MCF 10A (cell line): ENCODE results near the gene ACO1. TPM values are rescaled to one million over a fixed set of nuclear protein-coding genes. Genes with fewer than 3 reads are reported as not detected.

Experiments
- BruUV-seq: library from RNA; stranded (reverse); fragments of 400-500 nt; replicated peaks from 2 replicates; lab custom pipeline; 2021; lab: Mats Ljungman, UMichigan
- CTCF ChIA-PET: fragments of 300-600 bp; sonication (Branson Sonifier 250); formaldehyde crosslinking; extraction: SDS; loops from one replicate; lab custom pipeline; 2021; ENCODE audit warnings: antibody characterized with exemption, inconsistent platforms; lab: Yijun Ruan, JAX
- POLR2A ChIA-PET: fragments of 300-600, 350-650 bp; sonication (Branson Sonifier 250); formaldehyde crosslinking; extraction: SDS; loops from one replicate; lab custom pipeline; 2020; ENCODE audit warnings: antibody characterized with exemption, inconsistent platforms; lab: Yijun Ruan, JAX
- DNase-seq: peaks from one replicate; pipeline ENCODE4 v3.0.0-alpha.2; 2018; ENCODE audit not compliant: unreplicated experiment
- H3K27ac Mint-ChIP-seq: one replicate; pipeline ENCODE4 v1.8.0; 2022; ENCODE audit warnings: mild to moderate bottlenecking, low read depth, mixed read lengths; ENCODE audit not compliant: unreplicated experiment
- H3K27me3 Mint-ChIP-seq: one replicate; pipeline ENCODE4 v1.8.0; 2022; ENCODE audit warnings: mixed read lengths; ENCODE audit not compliant: insufficient read depth, unreplicated experiment
- H3K36me3 Mint-ChIP-seq: one replicate; pipeline ENCODE4 v1.8.0; 2022; ENCODE audit warnings: mild to moderate bottlenecking, moderate library complexity, mixed read lengths; ENCODE audit not compliant: insufficient read depth, unreplicated experiment
- H3K4me1 Mint-ChIP-seq: one replicate; pipeline ENCODE4 v1.8.0; 2022; ENCODE audit warnings: mixed read lengths; ENCODE audit not compliant: insufficient read depth, unreplicated experiment
- H3K4me3 Mint-ChIP-seq: one replicate; pipeline ENCODE4 v1.8.0; 2022; ENCODE audit warnings: mild to moderate bottlenecking, moderate library complexity, mixed read lengths; ENCODE audit not compliant: unreplicated experiment
- H3K9me3 Mint-ChIP-seq: one replicate; pipeline ENCODE4 v1.8.0; 2022; ENCODE audit warnings: mixed read lengths; ENCODE audit not compliant: unreplicated experiment
- CTCF ChIP-seq: fragments of 200-600 bp; IDR thresholded peaks from one replicate; pipeline ENCODE4 v1.8.0; 2022; ENCODE audit warnings: antibody characterized with exemption, mild to moderate bottlenecking; ENCODE audit not compliant: unreplicated experiment
- intact Hi-C: fragments of 100-400 bp; cut with micrococcal nuclease; formaldehyde crosslinking; loops from 2 replicates; pipeline ENCODE4 v1.14.1; 2022
- total RNA-seq: library from RNA; stranded (reverse); gene quantifications from 2 replicates; pipeline ENCODE4 v1.2.3, GENCODE V29; 2022

The ACO1 gene
- total RNA-seq, 1 experiment from 2014 or later, result 28.6 TPM

- ChIA-PET POLR2A (no interaction called here), CTCF (no interaction called here)
- no peak overlapping the region for H3K27ac Mint-ChIP-seq
- peaks cover 63% of the 10 kb centered on the region for H3K36me3 Mint-ChIP-seq
- intact Hi-C loops, result no loop called here
- no peak for TF ChIP-seq CTCF
- BruUV-seq, result no TSS peak
- H3K4me3 Mint-ChIP-seq, result no peak overlapping the region
- H3K4me1 Mint-ChIP-seq, result no peaks in the 10 kb centered on the region
- DNase-seq, result no peak
- no peaks in the 10 kb centered on the region for H3K27me3 Mint-ChIP-seq
- H3K9me3 Mint-ChIP-seq, result no peaks in the 10 kb centered on the region
These were observed 20.4 kb downstream of the ACO1 start for GRCh38 chr9:32404856-32405255.

- Mint-ChIP-seq H3K4me3 (no peak overlapping the region), H3K4me1 (no peaks in the 10 kb centered on the region), H3K9me3 (no peaks in the 10 kb centered on the region), H3K27me3 (no peaks in the 10 kb centered on the region), H3K36me3 (peaks cover 69% of the 10 kb centered on the region), H3K27ac (no peak overlapping the region)
- DNase-seq, result no peak
- intact Hi-C loops, result no loop called here
- no peak for TF ChIP-seq CTCF
- ChIA-PET CTCF (no interaction called here), POLR2A (no interaction called here)
- BruUV-seq, result no TSS peak
These were observed 21.1 kb downstream of the ACO1 start for GRCh38 chr9:32405506-32405905.

GRCh38 chr9:32406046-32406445 lies 21.6 kb downstream of the ACO1 start:
- no peak overlapping the region for H3K4me3 Mint-ChIP-seq
- no peaks in the 10 kb centered on the region for H3K9me3 Mint-ChIP-seq
- no peaks in the 10 kb centered on the region for H3K4me1 Mint-ChIP-seq
- CTCF ChIA-PET, result no interaction called here
- H3K36me3 Mint-ChIP-seq, result peaks cover 74% of the 10 kb centered on the region
- POLR2A ChIA-PET, result no interaction called here
- no TSS peak for BruUV-seq
- no peak for DNase-seq
- intact Hi-C loops, result no loop called here
- TF ChIP-seq CTCF, result no peak
- no peak overlapping the region for H3K27ac Mint-ChIP-seq
- H3K27me3 Mint-ChIP-seq, result no peaks in the 10 kb centered on the region

GRCh38 chr9:32411753-32412152 lies 27.3 kb downstream of the ACO1 start:
- no peak overlapping the region for H3K27ac Mint-ChIP-seq
- no peak overlapping the region for H3K4me3 Mint-ChIP-seq
- no peak for DNase-seq
- intact Hi-C loops, result no loop called here
- POLR2A ChIA-PET, result no interaction called here
- H3K27me3 Mint-ChIP-seq, result no peaks in the 10 kb centered on the region
- no TSS peak for BruUV-seq
- TF ChIP-seq CTCF, result no peak
- H3K9me3 Mint-ChIP-seq, result no peaks in the 10 kb centered on the region
- peaks cover 72% of the 10 kb centered on the region for H3K36me3 Mint-ChIP-seq
- CTCF ChIA-PET, result interaction anchor here (0.8 to 1.4 kb wide), 4 partner anchors 11 to 69 kb away, joined by 3 to 5 read pairs (median 4); no protein-coding TSS in a partner anchor
- H3K4me1 Mint-ChIP-seq, result no peaks in the 10 kb centered on the region
